ENCODE data around the gene ZCCHC14.

The ZCCHC14 gene

DNA sequence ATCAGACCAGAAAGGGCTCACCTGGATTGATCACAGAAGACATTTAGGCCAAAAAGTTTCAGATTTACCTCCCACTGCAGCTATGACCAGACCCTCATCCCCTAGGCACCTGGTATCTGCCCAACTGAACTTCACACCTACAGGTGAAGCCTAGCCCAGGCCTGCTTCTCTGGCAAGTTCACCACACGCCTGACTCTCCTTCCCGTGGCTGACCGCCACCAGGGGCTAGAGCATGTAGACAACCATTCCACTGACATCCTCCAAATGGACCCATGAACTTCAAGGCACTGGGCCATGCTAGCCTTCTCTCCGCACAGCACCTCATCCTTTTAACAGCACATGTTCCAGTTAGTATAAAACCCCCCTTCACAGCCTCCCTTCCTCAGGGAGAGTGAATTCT is 18.8 kb downstream of the ZCCHC14 start:
- no peak for DNase-seq

DNA sequence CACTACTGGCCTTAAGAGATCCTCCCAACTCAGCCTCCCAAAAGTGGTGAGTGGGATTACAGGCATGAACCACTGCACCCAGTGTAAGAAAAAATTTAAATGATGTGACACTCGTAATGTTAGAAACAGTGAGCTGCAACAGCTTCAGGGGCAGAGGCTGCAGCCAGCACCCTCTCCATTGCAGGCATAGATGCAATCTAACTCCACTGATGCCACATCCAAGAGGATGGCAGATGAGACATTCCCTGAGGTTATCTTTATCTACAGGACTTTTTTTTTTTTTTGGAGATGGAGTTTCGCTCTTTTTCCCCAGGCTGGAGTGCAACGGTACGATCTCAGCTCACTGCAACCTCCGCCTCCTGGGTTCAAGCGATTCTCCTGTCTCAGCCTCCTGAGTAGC is 19.9 kb downstream of the ZCCHC14 start:
- no peak for DNase-seq

DNA sequence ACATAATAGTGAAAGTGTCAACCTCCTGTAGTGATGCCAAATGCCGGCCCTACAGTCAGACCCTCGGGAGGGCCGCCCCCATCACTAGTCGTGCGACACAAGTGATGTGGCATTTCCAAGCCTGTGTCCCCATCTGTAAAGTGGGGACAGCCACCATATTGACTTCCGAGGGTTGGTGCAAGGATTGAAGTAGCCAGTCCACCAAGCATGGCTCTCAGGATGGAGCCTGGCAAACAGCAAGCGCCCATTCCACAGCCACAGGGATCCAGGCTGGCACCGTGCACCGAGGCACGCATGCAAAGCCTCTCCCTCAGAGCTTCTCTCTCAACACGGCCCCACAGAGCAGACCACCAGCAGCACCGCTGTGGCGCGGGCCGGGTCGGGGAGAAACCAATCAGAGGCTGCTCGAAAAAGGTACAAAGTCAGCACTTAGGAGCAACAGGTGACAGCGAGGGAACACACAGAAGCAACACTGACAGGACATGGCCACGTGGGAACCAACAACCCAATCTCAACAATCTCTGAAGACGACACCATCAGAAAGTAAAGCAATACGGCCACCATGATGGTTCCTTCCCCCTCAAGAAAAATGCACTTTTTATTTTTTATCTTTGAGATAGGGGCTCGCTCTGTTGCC is 20.6 kb downstream of the ZCCHC14 start:
- no peak for DNase-seq

DNA sequence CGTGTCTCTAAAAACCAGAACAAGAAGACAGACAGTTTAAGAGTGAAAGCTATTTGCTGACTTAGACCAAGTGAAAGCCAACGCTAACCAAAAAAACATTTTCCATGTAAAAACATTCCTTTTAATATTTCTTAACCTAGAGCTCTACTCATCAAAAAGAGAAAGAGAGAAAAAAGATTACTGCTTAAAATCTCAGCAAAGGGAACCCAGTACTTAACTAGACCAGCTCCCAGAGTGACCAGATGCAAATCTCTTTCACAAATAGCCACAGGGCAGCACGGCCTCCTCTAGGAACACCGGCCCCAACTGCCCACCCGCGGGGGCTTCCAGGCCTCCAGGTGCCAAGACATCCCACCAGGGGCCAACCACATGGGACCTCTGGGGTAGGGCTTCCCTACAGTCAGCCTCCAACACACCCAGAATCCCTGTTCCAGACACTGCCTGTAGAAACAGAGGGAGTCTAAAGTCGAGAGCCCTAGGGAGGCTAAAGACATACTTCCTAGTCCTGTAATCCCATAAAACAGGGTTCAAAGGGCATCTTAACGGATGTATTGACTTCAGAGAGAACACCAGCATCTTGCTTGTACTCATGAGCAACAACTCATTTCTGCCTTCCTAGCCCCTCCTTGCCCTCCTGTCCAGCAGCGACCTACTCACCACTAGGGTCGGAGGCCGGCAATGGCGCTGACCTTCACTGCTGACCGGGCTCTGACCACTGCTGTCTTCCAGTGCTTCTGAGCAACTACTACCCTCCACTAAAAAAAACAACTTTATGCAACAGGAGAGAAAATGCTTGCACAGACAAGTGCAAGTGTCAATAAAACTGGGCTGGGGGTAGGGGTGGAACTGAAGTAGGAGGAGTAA is 21.3 kb downstream of the ZCCHC14 start:
- no peak for DNase-seq

DNA sequence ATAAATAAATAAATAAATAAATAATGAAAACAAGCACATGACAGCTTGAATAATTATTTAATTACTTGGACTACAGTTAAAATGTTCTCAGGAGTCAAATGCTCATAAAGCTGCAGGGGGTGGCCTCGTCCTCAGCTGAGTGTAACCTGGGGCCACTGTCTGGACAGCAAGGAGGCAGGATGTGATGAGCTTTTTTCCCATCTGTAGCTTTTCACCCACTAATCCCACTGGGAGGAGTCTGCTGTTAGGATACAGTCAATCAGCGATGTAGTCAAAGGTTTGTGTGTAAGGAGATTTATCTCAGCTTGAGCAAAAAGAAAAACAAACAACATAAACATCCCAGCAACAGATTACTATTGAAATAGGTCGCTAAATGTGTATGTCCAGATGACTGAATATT is 22.5 kb downstream of the ZCCHC14 start:
- DNase-seq: no peak

DNA sequence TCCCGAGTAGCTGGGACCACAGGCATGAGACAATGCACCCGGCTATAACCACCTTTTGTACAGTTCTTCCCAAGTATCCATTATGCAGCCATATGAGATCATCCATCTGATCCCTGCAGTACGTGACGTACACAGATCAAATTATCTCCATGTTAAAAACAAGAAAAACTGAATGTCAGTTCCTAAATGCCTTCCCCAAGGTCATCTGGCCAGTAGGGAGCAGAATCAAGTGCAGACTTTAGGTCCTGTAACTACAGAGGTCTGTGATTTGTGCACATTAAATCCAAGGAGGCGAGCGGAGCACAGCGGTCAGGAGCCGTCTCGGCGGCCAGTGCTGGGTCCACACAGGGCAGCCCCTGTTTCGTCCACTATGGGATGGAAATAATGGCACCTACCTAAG is 23.7 kb downstream of the ZCCHC14 start:
- no peak for DNase-seq

DNA sequence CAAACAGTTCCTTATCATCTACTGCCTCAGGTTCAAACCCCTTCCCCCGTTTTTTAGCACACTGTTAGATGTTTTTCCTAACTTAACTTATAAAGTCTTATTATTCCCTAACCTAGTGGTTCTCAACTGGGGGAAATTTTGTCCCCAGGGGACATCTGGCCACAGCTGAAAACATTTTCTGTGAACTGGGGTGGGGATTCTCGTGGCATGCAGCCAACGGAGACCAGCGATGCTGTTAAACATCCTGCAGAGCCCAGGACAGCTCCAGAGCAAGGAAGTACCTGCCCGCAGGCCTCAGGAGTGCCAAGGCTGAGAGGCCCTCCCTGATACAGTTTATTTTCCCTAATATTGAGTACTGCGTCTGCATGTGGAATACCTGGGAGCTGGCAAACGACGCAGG is 24.3 kb downstream of the ZCCHC14 start:
- DNase-seq: no peak

DNA sequence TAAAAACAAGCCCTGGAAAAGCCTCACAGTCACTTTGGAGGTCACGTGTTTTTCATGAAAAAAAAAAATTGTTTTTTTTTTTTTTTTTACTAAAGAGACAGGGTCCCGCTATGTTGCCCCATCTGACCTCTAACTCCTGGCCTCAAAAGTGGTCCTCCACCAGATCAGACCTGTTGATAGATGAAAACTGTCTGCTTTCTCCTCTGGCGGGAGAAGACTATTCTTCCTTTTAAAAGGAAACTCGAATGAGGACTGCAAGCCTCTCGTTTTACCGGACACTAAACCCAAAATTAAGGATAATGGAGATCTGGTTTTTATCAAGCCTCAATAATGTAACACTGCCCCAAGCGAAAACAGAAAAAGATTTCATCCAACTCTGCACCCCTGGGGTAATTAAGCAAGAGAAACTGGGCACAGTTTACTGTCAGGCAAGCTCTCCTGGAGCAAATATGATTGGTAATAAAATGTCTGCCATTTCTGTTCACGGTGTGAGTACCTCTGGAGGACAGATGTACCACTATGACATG is 25.8 kb downstream of the ZCCHC14 start:
- no peak for DNase-seq

DNA sequence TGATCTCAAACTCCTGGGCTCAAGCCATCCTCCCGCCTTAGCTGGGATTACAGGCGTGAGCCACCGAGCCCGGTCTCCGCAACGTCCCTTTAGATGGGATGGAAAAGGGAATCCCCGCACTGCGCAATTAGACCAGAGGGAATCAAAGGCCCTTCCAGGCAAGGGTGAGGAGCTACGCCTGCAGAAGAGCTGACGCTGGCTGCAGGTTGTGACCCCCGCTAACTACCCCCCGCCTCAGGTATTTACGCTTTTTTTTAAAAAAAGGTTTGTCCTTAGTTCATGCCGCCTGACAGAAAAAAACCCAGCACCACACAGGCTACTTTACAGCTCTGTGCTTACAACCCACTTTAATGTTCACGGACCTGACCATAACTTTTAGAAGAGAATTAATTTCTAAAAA is 26.9 kb downstream of the ZCCHC14 start:
- DNase-seq: no peak

DNA sequence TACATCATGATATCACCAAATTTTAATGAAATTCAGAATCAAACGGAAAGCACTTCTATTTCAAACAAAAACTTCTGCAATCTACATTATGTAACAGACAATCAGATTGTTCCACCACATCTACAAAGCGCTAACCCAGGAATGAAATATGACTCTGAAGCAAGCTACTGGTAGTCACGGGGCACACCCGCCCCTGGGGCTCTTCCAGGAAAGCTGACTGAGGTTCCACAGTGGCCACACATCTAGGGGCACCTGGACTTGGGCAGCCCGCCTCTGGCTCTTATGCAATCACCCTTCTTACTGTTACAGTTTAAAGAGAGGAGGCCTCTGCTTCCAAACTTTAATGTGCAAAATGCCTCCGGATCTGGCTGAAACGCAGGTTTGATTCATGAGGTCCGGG is 27.5 kb downstream of the ZCCHC14 start:
- DNase-seq: no peak

DNA sequence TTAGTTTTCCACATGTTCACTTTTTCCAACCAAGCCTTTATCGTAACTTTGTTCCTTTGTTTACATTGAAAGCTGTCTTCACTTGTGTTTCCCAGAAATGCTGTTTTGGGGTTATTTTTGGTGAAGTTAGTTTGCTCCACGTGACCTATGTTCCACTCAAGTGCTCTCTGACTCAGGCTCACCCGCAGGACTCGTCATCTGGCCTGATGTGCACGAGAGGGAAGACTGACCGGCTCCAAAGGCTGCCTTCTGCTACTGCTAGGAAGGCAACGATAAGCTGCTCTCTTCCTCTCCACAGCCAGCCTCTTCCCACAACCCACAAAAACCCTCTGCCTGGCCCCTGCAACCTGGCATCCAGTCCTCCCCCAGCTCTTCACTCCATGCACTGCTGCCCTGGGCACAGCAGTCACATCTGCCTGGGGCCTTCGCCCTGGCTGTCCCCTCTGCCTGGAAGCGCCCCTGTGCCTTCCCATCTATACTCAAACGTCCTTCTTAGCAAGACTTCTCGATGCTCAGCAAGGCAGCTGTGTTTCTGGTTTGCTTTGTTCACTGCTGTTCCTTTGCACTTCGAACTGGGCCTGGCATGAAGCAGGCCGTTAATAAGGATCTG is 28.0 kb downstream of the ZCCHC14 start:
- no peak for DNase-seq

DNA sequence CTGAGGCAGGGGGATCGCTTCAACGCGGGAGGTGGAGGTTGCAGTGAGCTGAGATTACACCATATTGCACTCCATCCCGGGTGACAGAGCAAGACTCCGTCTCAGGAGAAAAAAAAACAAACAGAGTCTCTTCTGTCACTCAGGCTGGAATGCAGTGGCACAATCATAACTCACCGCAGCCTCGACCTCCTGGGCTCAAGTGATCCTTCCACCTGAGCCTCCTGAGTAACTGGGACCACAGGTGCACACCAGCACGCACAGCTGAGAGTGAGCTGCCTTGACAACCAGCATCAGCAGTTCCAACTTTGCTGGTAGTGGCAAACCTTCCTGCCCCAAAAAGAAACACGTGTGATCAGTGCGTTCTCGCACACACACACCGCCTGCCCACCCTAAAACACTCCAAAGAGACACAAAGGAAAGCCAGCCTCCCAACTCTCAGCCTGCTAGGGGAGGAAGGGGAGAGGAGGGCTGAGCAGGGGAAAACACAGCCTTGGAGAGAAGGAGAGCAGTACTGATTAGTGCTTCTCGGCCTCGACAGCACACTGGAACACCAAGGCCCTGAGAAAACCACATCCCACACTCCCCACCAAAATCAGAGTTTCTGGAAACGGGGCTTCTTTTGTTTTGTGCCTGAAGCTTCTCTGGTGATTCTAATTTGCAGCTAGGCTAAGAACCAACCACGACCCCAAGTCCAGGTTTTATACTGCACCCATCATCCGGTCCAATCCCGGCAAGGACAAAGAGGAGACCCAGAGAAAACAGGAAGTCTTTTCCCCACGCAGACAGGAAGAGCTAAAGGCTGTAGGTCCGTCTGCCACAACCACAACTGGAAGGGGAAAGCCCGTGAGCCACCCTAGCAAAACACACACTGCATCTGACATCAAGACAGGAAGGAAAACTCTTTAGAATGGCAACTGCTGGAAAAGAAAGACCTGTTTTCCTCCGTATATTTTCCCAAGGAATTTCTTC is 28.8 kb downstream of the ZCCHC14 start:
- no peak for DNase-seq

DNA sequence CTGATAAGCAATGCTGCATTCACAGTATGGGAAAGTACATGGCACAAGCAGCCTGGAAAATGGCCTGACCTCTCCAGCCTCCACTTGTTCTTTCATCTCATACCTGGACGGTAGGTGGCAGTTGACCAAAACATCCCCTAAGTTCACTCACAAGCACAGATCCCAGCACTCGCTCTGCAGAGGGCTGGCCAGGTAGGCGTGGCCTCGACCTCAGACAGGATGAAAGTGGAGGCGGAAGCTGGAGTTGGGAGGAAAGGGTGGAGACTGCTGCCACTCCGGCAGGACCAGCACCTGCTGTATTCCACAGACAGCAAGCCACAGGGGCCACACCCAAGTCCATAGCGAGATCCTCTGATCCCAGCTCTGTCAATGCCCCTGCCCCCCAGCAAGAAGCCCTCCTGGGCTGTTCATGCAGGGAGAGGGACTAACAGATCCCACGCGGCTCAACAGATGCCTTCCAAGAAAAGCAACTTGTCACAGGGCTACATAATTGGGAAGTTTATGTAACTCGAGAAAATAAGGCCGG is 31.3 kb downstream of the ZCCHC14 start:
- DNase-seq: peak; percentile 27

DNA sequence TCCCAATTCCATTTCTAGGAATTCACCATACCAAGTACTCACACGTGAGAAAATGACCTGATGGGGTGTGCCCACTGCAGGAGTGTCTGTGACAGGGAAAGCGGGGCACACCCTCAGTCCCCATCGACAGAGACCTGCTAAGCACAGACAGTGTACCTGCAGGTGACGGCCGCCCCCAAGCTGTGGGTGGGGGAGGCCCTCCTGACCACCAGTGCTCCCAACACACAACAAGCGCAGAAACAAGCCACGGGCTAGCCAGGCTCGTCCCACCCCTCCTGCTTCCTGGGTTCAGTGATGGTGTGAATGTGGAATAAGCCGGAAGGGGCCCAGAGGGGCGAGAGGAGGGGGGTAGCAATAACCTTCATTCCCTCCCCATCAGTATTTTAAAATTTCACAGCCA is 31.9 kb downstream of the ZCCHC14 start:
- DNase-seq: no peak

DNA sequence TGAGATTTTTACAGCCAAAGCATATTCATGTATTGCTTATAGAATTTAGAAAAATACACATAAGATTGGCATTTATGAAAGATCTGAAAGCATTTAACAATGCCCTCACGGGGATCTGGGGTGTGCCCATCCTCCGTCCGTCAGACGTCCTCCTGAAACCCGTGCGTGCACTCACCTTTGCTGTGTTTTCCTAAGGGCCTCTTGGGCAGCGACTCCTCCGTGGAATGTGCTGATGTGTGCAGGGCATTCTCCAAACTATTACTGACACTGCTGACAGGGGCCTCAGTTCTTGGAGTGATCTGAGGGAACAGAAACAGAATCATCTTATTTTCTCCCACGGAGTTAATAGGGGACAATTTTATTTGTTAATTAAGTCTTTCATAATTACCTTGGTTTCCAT is 33.0 kb downstream of the ZCCHC14 start:
- no peak for DNase-seq

DNA sequence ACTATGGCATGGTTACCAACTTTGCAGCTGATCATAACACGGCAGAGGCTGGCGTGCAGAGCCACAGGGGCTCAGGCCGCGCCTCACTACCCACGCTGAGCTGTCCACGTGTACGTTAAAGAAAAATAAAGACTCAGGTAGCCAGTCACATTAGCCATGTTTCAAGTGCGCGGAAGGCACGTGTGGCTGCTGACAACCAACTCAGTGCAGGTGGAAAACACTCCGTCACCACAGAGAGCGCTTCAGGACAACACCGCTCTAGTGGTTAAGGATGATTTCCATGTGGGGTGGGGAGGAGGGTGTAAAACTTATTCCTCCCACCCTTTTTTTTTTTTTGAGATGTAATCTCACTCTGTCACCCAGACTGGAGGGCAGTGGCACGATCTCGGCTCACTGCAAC is 33.8 kb downstream of the ZCCHC14 start:
- DNase-seq: no peak

DNA sequence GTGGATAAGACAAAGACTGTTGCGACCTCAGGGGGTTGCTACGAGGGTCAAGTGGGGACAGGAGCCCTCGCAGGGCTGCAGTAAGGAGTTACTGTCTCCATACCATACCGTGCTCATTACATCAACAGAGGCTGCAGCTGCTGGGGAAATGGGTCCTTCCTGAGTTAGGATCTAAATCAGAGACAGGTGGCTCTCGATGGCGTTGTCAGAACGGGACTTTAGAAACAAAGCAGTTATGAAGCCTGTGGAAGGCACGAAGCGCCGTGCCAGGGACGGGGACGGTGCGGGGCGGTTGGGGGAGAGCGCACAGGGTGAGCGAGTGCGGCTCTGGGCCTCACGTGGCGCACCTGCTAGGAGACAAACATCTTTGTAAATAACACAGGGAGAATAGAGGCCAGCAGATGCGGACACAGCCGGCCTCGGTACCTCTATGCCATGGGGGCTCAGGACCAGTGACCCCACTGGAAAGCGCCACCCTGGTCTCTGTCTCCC is 34.4 kb downstream of the ZCCHC14 start:
- DNase-seq: no peak

DNA sequence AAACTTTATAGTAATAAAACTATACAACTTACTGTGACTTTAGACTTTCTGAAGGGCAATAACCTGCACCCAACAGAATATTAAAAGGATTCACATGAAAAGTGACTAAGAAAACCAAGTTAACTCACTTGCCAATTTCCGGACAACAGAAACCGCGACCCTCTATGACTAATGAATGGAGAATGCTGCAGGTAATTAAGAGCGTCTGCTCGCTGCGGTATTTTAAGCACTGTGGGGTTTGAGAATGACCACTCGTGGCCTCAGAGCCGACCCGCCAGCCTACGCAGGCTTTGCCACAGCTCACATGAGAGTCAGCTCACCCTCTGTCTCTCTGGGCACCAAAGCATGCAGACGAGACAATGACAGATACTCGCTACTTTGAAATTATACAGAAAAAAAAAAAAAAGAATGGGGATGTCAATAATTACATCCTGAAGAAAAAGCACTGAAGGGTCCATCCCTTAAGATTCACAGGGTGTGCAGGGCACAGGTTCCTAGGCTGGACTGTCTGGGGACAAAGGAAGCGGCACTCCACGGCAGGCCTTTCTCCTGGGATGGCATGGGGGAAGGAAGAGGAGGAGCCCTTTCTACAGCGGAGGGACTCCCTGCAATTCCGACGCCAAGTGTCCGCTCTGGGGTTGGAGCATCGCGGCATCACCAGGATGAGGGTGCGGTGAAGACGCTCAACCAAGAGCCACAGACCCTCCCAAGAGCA is 35.0 kb downstream of the ZCCHC14 start:
- DNase-seq: no peak

DNA sequence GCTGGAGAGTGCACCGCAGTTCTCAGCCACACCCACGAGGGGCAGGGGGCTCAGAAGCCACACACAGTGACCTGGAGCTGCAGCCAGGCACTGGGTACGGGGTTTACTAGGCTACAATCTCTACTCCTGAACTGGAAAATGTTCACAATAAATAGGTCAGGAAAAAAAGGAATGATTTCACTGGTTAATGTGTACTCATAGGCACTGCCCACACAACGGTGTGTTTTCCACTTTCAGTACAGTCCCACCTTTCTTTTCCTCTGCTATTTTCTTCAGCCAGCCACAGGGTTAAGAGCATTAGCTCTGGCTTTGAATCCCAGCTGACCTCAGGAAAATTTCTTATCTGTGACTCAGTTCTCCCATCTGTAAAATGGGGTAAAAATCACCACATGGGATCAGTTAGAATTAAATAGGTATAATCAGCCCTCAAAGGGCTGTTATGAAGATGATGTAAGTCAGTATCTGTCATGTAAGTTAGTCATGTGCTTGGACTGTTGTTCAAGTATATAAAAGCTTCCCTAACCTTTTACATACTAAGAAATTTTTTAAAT is 35.7 kb downstream of the ZCCHC14 start:
- no peak for DNase-seq

DNA sequence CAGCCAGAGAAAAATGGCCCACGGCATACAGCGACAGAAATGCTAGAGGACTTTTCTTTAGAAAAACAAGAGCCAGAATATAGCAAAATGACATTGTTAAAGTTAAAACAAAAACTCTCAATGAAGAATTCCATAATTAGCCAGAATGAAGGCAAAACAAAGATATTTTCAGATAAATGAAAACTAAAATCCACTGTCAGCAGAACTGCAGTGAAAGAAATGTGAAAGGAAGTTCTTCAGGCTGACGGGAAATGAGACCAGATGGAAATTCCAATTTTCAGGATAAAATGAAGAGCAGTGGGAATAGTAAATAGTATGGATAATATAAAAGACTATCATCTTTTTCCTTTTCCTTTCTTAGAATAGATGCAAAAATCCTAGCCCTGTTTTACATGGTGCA is 38.4 kb downstream of the ZCCHC14 start:
- no peak for DNase-seq

DNA sequence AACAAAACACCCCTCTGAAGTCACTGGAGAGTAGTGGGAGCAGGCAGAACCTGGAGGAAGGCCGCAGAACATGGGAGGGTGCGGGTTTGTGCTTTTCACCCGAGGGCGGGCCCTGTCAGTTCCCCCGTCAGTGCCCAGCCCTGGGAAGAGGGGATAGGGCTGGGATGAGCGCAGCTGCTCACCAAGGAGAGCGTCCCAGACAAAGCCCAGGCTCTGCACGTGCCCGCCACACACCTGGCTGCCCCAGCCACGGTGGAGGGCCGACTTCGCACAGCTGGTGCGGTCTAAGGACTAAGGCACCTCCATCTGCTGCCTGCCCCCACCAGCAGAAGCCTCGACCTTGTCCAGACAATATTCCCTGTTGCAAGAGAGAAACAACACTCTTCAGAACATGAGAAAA is 39.5 kb downstream of the ZCCHC14 start:
- DNase-seq: no peak
